GM12801 (cell line): ENCODE results near the gene PPP2R2C.

Experiments used
- TF ChIP-seq, protein P1 (sequence below): IDR thresholded peaks from one replicate; pipeline ENCODE4 v1.5.1; 2011; ENCODE audit warnings: control low read depth; ENCODE audit not compliant: insufficient read length; ENCODE audit errors: extremely low read depth

PPP2R2C gene

DNA sequence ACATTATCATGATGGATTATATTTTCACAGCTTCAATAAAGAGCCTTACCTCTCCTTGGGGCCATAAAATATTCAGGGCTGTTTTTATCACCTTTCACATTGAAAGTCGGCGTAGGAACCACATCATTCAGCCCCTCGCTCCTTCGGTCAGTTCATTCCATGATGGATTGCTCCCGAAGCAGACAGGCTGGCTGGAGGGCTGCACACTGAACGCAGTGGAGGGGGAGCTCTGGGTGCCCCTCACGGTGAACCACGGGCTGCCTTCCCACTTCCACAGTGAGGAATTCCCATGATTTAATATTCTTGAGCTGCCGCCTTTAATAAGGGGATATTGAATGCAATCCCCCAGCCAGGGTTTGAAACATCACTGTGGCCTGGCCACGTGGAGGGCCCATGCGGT is 16.0 kb downstream of the PPP2R2C start:
- TF ChIP-seq, protein P1, sequence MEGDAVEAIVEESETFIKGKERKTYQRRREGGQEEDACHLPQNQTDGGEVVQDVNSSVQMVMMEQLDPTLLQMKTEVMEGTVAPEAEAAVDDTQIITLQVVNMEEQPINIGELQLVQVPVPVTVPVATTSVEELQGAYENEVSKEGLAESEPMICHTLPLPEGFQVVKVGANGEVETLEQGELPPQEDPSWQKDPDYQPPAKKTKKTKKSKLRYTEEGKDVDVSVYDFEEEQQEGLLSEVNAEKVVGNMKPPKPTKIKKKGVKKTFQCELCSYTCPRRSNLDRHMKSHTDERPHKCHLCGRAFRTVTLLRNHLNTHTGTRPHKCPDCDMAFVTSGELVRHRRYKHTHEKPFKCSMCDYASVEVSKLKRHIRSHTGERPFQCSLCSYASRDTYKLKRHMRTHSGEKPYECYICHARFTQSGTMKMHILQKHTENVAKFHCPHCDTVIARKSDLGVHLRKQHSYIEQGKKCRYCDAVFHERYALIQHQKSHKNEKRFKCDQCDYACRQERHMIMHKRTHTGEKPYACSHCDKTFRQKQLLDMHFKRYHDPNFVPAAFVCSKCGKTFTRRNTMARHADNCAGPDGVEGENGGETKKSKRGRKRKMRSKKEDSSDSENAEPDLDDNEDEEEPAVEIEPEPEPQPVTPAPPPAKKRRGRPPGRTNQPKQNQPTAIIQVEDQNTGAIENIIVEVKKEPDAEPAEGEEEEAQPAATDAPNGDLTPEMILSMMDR = no peak

DNA sequence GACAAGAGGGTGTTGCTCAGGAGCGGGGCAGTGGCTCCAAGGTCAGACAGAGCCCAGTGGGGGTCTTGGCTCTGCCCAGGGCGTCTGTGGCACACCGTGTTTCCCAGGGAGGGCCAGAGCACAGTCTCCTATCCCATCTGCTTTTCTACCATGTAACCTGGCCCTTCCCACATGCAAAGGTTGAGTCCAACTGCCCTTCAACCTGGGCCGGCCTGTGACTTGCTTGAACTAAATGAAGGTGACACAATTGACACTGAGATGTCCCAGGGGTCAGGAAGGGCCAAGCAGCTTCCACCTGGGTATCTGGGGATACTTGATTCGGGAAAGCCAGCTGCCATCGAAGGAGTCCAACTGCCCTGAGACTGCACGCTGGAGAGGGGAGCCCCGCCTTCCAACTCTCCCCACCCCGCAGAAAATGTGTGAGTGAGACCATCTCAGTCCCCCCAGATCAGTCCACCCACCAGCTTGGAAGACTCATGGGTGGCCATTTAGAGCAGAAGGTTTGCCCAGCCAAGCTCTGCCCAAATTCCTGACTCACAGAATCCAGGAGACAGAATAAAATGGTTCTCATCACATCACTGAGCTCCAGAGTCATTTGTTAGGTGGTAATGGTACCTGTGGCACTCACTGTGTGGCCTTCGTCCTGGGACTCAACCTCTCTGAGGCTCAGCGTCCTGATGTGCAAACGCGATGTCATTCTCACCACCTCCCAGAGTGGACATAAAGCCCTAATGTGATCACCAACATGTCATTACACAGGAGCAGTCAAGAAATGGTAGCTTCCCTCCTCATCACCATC is 18.1 kb downstream of the PPP2R2C start:
- TF ChIP-seq, protein P1 = no peak

DNA sequence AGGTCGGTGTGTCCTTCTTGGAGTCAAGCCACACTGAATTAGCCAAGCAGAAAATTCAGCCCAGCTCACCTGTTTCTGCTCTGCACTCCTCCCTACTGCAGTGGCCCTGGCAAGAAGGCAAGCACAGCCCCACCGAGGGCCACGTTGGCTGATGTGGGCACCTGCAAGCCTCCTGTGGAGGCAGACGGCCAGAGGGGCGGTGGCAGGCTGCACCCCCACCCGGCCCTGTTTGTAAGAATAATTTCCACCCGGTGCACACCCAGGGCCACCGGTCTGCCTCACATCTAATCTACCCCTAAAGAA is 18.8 kb downstream of the PPP2R2C start:
- TF ChIP-seq, protein P1 = no peak

DNA sequence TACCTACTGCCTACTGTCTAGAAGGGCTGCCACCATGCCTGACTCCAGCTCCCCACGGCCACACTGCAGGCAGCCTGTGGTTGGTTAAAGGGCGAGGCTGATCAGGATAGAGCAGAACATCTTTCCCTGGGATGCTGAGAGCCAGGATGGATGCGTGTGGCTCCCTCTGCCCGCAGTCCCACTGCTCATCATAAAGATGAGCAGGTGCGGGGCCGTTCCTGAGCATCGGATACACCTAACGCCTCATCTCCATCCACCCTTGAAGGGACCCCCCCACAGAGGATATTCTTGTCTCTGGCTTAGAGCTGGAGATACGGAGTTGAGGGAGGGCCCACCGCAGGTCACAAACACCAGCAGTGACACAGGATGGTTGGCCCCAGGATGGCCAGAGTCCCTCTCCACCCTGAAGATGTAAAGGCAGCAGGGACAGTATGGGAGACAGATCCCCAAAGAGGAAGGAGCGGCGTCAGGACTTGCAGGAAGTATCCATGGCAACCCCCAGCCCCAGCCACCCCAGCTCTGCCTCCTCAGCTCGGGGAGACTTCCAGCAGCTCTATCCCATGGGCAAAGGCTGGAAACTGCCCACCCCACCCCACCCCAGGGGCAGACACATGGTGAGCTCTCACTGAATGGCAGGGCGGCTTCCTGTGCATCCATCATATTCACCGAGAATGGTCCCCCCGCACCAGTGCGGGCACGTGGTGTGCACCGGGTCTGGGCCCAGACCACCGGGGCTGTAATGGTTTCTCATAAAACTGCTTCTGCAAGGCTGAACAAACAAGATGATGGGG is 19.3 kb downstream of the PPP2R2C start:
- TF ChIP-seq, protein P1 = no peak

DNA sequence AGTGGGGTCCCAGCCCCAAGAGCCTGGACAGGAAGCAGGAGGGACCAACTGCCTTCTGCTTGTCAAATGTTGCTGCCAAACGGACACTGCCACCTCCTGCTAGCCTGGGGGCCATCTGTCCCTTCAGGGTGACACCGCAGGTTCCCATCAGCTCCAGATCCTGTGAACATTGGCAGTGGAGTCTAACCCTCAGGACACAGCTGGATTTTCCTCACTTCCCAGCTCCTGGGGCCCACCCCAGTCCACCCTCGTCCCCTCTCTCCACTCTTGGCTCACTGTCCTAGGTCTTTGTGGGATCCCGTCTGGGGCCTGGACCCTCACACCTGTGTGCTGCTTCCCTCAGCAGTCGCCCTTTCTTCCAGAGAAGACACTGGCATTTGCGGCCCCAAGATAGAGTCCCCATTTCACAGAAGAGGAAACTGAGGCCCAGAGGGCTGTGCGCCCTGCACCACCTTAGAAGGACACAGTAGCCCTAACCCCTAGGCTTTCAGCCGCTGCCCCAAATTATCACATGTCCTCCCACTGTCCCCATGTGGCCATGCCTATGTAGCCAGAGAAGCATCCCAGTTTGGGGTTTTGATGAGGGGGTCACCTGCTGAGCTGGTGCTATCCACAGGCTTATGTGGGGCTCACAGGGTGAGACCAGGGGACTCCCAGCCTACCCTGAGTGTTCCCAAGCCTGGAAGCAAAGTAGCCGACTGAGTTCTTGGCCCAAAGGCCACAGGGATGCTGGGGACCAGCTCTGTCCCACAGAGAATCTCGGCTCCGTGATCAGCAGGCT is 20.1 kb downstream of the PPP2R2C start:
- TF ChIP-seq, protein P1 = no peak

DNA sequence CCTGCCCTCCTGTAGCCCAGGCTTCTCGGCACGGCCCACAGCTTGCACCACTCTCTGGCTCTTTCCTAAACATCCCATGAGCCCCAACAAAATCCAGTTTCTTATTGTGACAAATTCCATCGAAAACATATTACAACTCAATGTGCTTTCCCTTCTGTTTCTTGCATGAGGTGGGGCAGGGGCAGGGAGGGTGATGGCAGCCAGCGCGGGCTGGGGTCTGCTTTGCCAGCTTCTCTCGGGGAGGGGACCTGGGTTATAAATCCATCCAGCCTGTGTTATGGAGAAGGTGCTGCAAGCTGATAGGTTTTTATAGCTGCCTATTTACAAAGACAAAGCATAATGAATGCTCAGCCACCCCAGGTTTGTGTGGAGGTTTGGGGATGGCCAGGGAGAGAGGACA is 21.1 kb downstream of the PPP2R2C start:
- TF ChIP-seq, protein P1 = no peak

DNA sequence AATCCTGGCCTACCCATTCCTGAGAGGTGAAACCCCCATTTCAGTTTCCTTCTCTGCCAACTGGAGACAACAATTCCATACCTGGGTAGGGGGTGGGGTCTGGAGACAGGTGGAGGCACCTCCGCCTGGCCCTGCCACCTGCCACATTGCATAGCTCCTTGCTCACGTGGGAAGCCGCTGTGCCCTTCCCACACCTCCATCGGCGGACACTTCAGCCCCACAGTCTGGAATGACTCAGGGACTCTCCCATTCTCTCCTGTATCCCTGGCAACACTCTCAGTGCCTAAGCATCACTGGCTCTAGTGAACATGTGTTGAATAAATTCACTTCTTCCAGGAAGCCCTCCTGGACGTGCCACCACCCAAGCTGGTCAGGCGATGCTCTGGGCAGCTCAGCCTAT is 21.7 kb downstream of the PPP2R2C start:
- TF ChIP-seq, protein P1 = no peak
